K562 (cell line): Measurements from ENCODE around the gene OR13A1. TPM values are rescaled to one million over a fixed set of nuclear protein-coding genes. Genes with fewer than 3 reads are reported as not detected.
A peak's percentile ranks its signal among the peaks of the same experiment; 100 is the strongest.

Experiments used
- BHLHE40 ChIP-seq: IDR thresholded peaks from 2 replicates; pipeline ENCODE4 v1.6.1; 2011; ENCODE audit warnings: low read length, improper control_type of control experiment
- CBFA2T3 ChIP-seq: fragments of 450-650 bp; IDR thresholded peaks from 2 replicates; pipeline ENCODE4 v1.6.1; 2017
- FOXM1 ChIP-seq, 2 experiments: fragments of 450-650 bp in 1 of 2; sonication (generic) in 1 of 2; formaldehyde crosslinking in 1 of 2; IDR thresholded peaks; 2 replicates each; pipeline versions ENCODE4 v1.6.1 to v1.9.0; 2017 to 2022; ENCODE audit warnings: low read depth in 2 of 2, mild to moderate bottlenecking in 2 of 2, missing genetic modification reagents in 1 of 2, moderate library complexity in 1 of 2
- GATA2 ChIP-seq: sonication (generic); formaldehyde crosslinking; IDR thresholded peaks from 2 replicates; pipeline ENCODE4 v1.4.0; 2020; ENCODE audit warnings: mild to moderate bottlenecking, missing genetic modification reagents
- HMBOX1 ChIP-seq: sonication (generic); IDR thresholded peaks from 2 replicates; pipeline ENCODE4 v1.6.1; 2016
- MEIS2 ChIP-seq: fragments of 450-650 bp; IDR thresholded peaks from 2 replicates; pipeline ENCODE4 v1.6.1; 2014; ENCODE audit warnings: mild to moderate bottlenecking; ENCODE audit not compliant: partially characterized antibody
- MXD1 ChIP-seq: fragments of 250-450 bp; sonication (Bioruptor Pico); IDR thresholded peaks from 2 replicates; pipeline ENCODE4 v1.8.0; 2021; ENCODE audit warnings: borderline replicate concordance, mild to moderate bottlenecking, moderate library complexity; ENCODE audit not compliant: poor library complexity, severe bottlenecking
- NCOA1 ChIP-seq: fragments of 450-650 bp; IDR thresholded peaks from 2 replicates; pipeline ENCODE4 v1.6.1; 2016; ENCODE audit warnings: low read depth
- NCOR1 ChIP-seq: fragments of 450-650 bp; IDR thresholded peaks from 2 replicates; pipeline ENCODE4 v1.6.1; 2016; ENCODE audit warnings: mild to moderate bottlenecking, moderate library complexity
- NEUROD1 ChIP-seq: fragments of 150-350 bp; IDR thresholded peaks from 2 replicates; pipeline ENCODE4 v1.6.1; 2014; ENCODE audit warnings: borderline replicate concordance, low read length, low read depth; ENCODE audit not compliant: partially characterized antibody
- NRF1 ChIP-seq, 2 experiments: fragments of 450-650 bp; IDR thresholded peaks in 1 of 2; conservative IDR thresholded peaks in 1 of 2; 2 replicates each; pipeline ENCODE4 v1.6.1; 2014; ENCODE audit warnings: mild to moderate bottlenecking in 2 of 2
- SMAD4 ChIP-seq: fragments of 250-450 bp; sonication (Bioruptor Pico); conservative IDR thresholded peaks from 2 replicates; pipeline ENCODE4 v1.8.0; 2021; ENCODE audit warnings: inconsistent platforms, mild to moderate bottlenecking, moderate library complexity
- SOX6 ChIP-seq: fragments of 450-650 bp; IDR thresholded peaks from 2 replicates; pipeline ENCODE4 v1.6.1; 2014; ENCODE audit warnings: mild to moderate bottlenecking
- SREBF1 ChIP-seq: fragments of 150-350 bp; IDR thresholded peaks from 2 replicates; pipeline ENCODE4 v1.6.1; 2014; ENCODE audit warnings: antibody characterized with exemption, low read depth, low read length, borderline replicate concordance
- SRSF7 ChIP-seq: fragments of 200-400 bp; formaldehyde crosslinking; optimal IDR thresholded peaks from 2 replicates; pipeline ENCODE3; 2017; ENCODE audit warnings: mild to moderate bottlenecking, low read depth, low read length
- STAT5A ChIP-seq: IDR thresholded peaks from 2 replicates; pipeline ENCODE4 v1.6.1; 2012; ENCODE audit warnings: low read length, inconsistent platforms, borderline replicate concordance
- TCF3 ChIP-seq: sonication (generic); formaldehyde crosslinking; IDR thresholded peaks from 2 replicates; pipeline ENCODE4 v1.4.0; 2020; ENCODE audit warnings: mild to moderate bottlenecking, missing genetic modification reagents
- TEAD1 ChIP-seq, 2 experiments: fragments of 450-650 bp in 1 of 2; sonication (generic) in 1 of 2; formaldehyde crosslinking; IDR thresholded peaks; 2 replicates each; pipeline versions ENCODE4 v1.4.0 to v1.8.0; 2020 to 2022; ENCODE audit warnings: mild to moderate bottlenecking in 2 of 2, missing genetic modification reagents in 1 of 2
- TGIF2 ChIP-seq: sonication (generic); formaldehyde crosslinking; IDR thresholded peaks from 2 replicates; pipeline ENCODE4 v1.8.1; 2022; ENCODE audit warnings: mild to moderate bottlenecking, missing genetic modification reagents, moderate library complexity
- TSC22D4 ChIP-seq: fragments of 450-650 bp; IDR thresholded peaks from 2 replicates; pipeline ENCODE4 v1.6.1; 2016; ENCODE audit warnings: missing genetic modification characterization, missing biosample characterization, control low read depth
- ZNF24 ChIP-seq: fragments of 450-650 bp; IDR thresholded peaks from 2 replicates; pipeline ENCODE4 v1.6.1; 2016
- ZNF431 ChIP-seq: sonication (generic); formaldehyde crosslinking; IDR thresholded peaks from 2 replicates; pipeline ENCODE4 v1.8.0; 2022; ENCODE audit warnings: mild to moderate bottlenecking, missing genetic modification reagents
- ZNF766 ChIP-seq: fragments of 200-800 bp; sonication (Bioruptor generic); conservative IDR thresholded peaks from 2 replicates; pipeline ENCODE4 v1.6.1; 2016; ENCODE audit warnings: missing genetic modification characterization, missing compliant biosample characterization
- polyA plus RNA-seq, 8 experiments: library from polyadenylated mRNA; depleted of rRNA in 4 of 8; stranded (reverse) in 5 of 8; unstranded in 3 of 8; fragments of >200 nt; fragmentation: Nextera tagmentation in 2 of 8; fragmentation: Illumina TruSeq in 1 of 8; extraction: Ambion mirVana in 2 of 8; extraction: Trizol in 1 of 8; gene quantifications; 2 replicates each; pipeline versions ENCODE4 v1.2.1 to v1.2.3, GENCODE V29; 2011 to 2014; ENCODE audit warnings: inconsistent platforms in 1 of 8, missing spikeins in 1 of 8
- total RNA-seq, 7 experiments: library from RNA; depleted of rRNA in 6 of 7; stranded (reverse); fragments of >200 nt in 6 of 7; fragmentation: Illumina TruSeq in 2 of 7; extraction: Trizol in 2 of 7; gene quantifications; 2 replicates each; pipeline versions ENCODE4 v1.2.1 to v1.2.3, GENCODE V29; 2011 to 2021; ENCODE audit warnings: low replicate concordance in 1 of 7
- TF ChIP-seq, protein P1 (sequence below), 3 experiments: fragments of 200-800 bp in 1 of 3; fragments of 250-450 bp in 1 of 3; fragments of 450-650 bp in 1 of 3; sonication (Bioruptor Pico) in 1 of 3; sonication (Bioruptor generic) in 1 of 3; formaldehyde crosslinking in 1 of 3; IDR thresholded peaks; 2 replicates each; pipeline versions ENCODE4 v1.6.1 to v1.8.0; 2016 to 2022; ENCODE audit warnings: mild to moderate bottlenecking in 2 of 3, missing genetic modification characterization in 2 of 3, missing compliant biosample characterization in 1 of 3, moderate library complexity in 1 of 3

OR13A1 gene
- total and polyA plus RNA-seq, 9 of the 15 experiments (the other 6 are each of a cell fraction or from before 2014, with no cell fraction given), result 0.03 to 0.11 (median 0.06) TPM; not detected in 3

GRCh38 chr10:45261946-45262345, 53.5 kb downstream of the OR13A1 start (continued):
- TF ChIP-seq, protein P1, sequence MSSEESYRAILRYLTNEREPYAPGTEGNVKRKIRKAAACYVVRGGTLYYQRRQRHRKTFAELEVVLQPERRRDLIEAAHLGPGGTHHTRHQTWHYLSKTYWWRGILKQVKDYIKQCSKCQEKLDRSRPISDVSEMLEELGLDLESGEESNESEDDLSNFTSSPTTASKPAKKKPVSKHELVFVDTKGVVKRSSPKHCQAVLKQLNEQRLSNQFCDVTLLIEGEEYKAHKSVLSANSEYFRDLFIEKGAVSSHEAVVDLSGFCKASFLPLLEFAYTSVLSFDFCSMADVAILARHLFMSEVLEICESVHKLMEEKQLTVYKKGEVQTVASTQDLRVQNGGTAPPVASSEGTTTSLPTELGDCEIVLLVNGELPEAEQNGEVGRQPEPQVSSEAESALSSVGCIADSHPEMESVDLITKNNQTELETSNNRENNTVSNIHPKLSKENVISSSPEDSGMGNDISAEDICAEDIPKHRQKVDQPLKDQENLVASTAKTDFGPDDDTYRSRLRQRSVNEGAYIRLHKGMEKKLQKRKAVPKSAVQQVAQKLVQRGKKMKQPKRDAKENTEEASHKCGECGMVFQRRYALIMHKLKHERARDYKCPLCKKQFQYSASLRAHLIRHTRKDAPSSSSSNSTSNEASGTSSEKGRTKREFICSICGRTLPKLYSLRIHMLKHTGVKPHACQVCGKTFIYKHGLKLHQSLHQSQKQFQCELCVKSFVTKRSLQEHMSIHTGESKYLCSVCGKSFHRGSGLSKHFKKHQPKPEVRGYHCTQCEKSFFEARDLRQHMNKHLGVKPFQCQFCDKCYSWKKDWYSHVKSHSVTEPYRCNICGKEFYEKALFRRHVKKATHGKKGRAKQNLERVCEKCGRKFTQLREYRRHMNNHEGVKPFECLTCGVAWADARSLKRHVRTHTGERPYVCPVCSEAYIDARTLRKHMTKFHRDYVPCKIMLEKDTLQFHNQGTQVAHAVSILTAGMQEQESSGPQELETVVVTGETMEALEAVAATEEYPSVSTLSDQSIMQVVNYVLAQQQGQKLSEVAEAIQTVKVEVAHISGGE (CRISPR knock-in tag; IDR thresholded peaks at IDR 0.05), result 0 out of 6 replicates have a peak, but pooled peaks of 1 of the 3 experiments have one; percentile 20
- TF ChIP-seq FOXM1 (IDR thresholded peaks at IDR 0.05; ENCODE audit: low read depth) (peak; percentile 69), FOXM1 (CRISPR knock-in tag; IDR thresholded peaks at IDR 0.05; ENCODE audit: low read depth) (no peak), GATA2 (peak; percentile 10; the same call in 1 of the 2 replicates), SOX6 (peak; percentile 78), SREBF1 (no peak), ZNF766 (CRISPR knock-in tag) (peak; percentile 35; the same call in 1 of the 2 replicates), STAT5A (peak; percentile 53; the same call in 1 of the 2 replicates), TEAD1 (CRISPR knock-in tag; IDR thresholded peaks at IDR 0.05) (peak in 1 of 2 experiments; percentile 3; a peak in 1 of 4 replicates), TSC22D4 (tag) (no peak), NCOA1 (peak; percentile 25; the same call in 1 of the 2 replicates), TGIF2 (no peak), CBFA2T3 (peak; percentile 85), HMBOX1 (peak; percentile 86), MEIS2 (peak; percentile 22), NRF1 (conservative IDR thresholded peaks at IDR 0.05 in 1 of 2, IDR thresholded peaks at IDR 0.05 in 1 of 2) (no peak), NCOR1 (peak; percentile 79), NEUROD1 (no peak), SMAD4 (CRISPR knock-in tag) (peak; percentile 56; the same call in 1 of the 2 replicates), MXD1 (CRISPR knock-in tag) (no peak), ZNF431 (CRISPR knock-in tag) (no peak), ZNF24 (no peak), SRSF7 (no peak), TCF3 (CRISPR knock-in tag) (peak; percentile 79), BHLHE40 (no peak)
